Measurements from ENCODE around the gene DIAPH1.

DIAPH1 gene

GRCh38 chr5:141618804-141619554 lies at the start of gene DIAPH1:
TSS of gene DIAPH1 (minus strand) at chr5:141619000. CDS start at chr5:141618914, 86 bp downstream.
- Mint-ChIP-seq H3K4me1 (peaks cover 35% of the 10 kb centered on the region), H3K27me3 (ENCODE audit: low read depth, poor library complexity) (no peaks in the 10 kb centered on the region), H3K27ac (peak within 1 kb of the TSS; percentile 98), H3K9me3 (no peaks in the 10 kb centered on the region), H3K4me3 (peak within 1 kb of the TSS; percentile 100), H3K36me3 (ENCODE audit: low read depth) (peaks cover 34% of the 10 kb centered on the region)
- peak; percentile 96 for DNase-seq
- peak; percentile 93 for TF ChIP-seq CTCF (IDR thresholded peaks at IDR 0.05)

- no peak for TF ChIP-seq CTCF (IDR thresholded peaks at IDR 0.05)
- no peaks in the 10 kb centered on the region for H3K27me3 Mint-ChIP-seq (ENCODE audit: low read depth, poor library complexity)
- no peak overlapping the region for H3K4me3 Mint-ChIP-seq
- H3K4me1 Mint-ChIP-seq, result peaks cover 5% of the 10 kb centered on the region
- H3K36me3 Mint-ChIP-seq (ENCODE audit: low read depth), result no peaks in the 10 kb centered on the region
- no peak for DNase-seq
- H3K9me3 Mint-ChIP-seq, result no peaks in the 10 kb centered on the region
- H3K27ac Mint-ChIP-seq, result no peak overlapping the region
Observed at GRCh38 chr5:141665995-141666940, 47.5 kb upstream of the DIAPH1 start.

- DNase-seq, result peak; percentile 86
- Mint-ChIP-seq H3K9me3 (no peaks in the 10 kb centered on the region), H3K4me3 (no peak overlapping the region), H3K36me3 (ENCODE audit: low read depth) (no peaks in the 10 kb centered on the region), H3K27me3 (ENCODE audit: low read depth, poor library complexity) (peaks cover 3% of the 10 kb centered on the region), H3K27ac (no peak overlapping the region), H3K4me1 (peaks cover 5% of the 10 kb centered on the region)
- peak; percentile 89 for TF ChIP-seq CTCF (IDR thresholded peaks at IDR 0.05)
Observed at GRCh38 chr5:141664733-141665461, 46.1 kb upstream of the DIAPH1 start.

- Mint-ChIP-seq H3K27ac (no peak overlapping the region), H3K27me3 (ENCODE audit: low read depth, poor library complexity) (peaks cover 4% of the 10 kb centered on the region), H3K4me1 (peaks cover 2% of the 10 kb centered on the region), H3K4me3 (no peak overlapping the region), H3K36me3 (ENCODE audit: low read depth) (no peaks in the 10 kb centered on the region), H3K9me3 (no peaks in the 10 kb centered on the region)
- TF ChIP-seq CTCF (IDR thresholded peaks at IDR 0.05), result no peak
- no peak for DNase-seq
Observed at GRCh38 chr5:141663506-141663905, 44.7 kb upstream of the DIAPH1 start.

- DNase-seq, result no peak
- Mint-ChIP-seq H3K27ac (no peak overlapping the region), H3K9me3 (no peaks in the 10 kb centered on the region), H3K4me3 (no peak overlapping the region), H3K4me1 (no peaks in the 10 kb centered on the region), H3K27me3 (ENCODE audit: low read depth, poor library complexity) (peaks cover 4% of the 10 kb centered on the region), H3K36me3 (ENCODE audit: low read depth) (no peaks in the 10 kb centered on the region)
- TF ChIP-seq CTCF (IDR thresholded peaks at IDR 0.05), result no peak
Observed at GRCh38 chr5:141662028-141662427, 43.2 kb upstream of the DIAPH1 start.

Measured in nephron progenitor cell (in vitro differentiated cells).